Panc1 (cell line): ENCODE results near the gene C12orf75. TPM values are rescaled to one million over a fixed set of nuclear protein-coding genes. Genes with fewer than 3 reads are reported as not detected.

Experiments
- ATAC-seq: fragments of 200-7000 bp; cut with Tn5 transposase; 2 replicates; pipeline ENCODE4 v1.9.1; 2020; ENCODE audit warnings: mild to moderate bottlenecking, moderate library complexity
- BruUV-seq: library from RNA; stranded (reverse); fragments of 400-500 nt; replicated peaks from 2 replicates; lab custom pipeline; 2021; lab: Mats Ljungman, UMichigan
- CTCF ChIA-PET: fragments of 300-600 bp; sonication (Branson Sonifier 250); formaldehyde crosslinking; loops from one replicate; lab custom pipeline; 2022; ENCODE audit warnings: antibody characterized with exemption; lab: Charles Lee
- POLR2A ChIA-PET: fragments of 300-600 bp; sonication (Branson Sonifier 250); formaldehyde crosslinking; loops from one replicate; lab custom pipeline; 2022; ENCODE audit warnings: antibody characterized with exemption; lab: Charles Lee
- DNase-seq: peaks from one replicate; pipeline ENCODE4 v3.0.0-alpha.2; 2010; ENCODE audit warnings: low read depth, low spot score
- H3K27ac ChIP-seq: 2 replicates; pipeline ENCODE4 v1.5.1; 2011; ENCODE audit warnings: mild to moderate bottlenecking, low read length, inconsistent platforms
- H3K27me3 ChIP-seq: fragments of 200-500 bp; sonication (Bioruptor generic); 2 replicates; pipeline ENCODE4 v1.6.0; 2014; ENCODE audit warnings: low read length, inconsistent platforms; ENCODE audit not compliant: control insufficient read depth, insufficient read depth
- H3K36me3 ChIP-seq: fragments of 200-500 bp; sonication (Bioruptor generic); 2 replicates; pipeline ENCODE4 v1.5.1; 2014; ENCODE audit warnings: inconsistent platforms, mild to moderate bottlenecking, low read length, moderate library complexity; ENCODE audit not compliant: control insufficient read depth, insufficient read depth
- H3K4me1 ChIP-seq: 2 replicates; pipeline ENCODE4 v1.5.1; 2011; ENCODE audit warnings: inconsistent platforms, mild to moderate bottlenecking, low read length, moderate library complexity; ENCODE audit not compliant: control insufficient read depth, insufficient read depth
- H3K4me3 ChIP-seq, 2 experiments: 2 replicates each; pipeline ENCODE4 v1.5.1; 2011 to 2012; ENCODE audit warnings: low read depth in 2 of 2, low read length in 2 of 2, mild to moderate bottlenecking in 2 of 2, inconsistent platforms in 1 of 2, moderate library complexity in 1 of 2
- H3K9me3 ChIP-seq: fragments of 200-500 bp; sonication (Bioruptor generic); 2 replicates; pipeline ENCODE4 v1.5.1; 2014; ENCODE audit warnings: low read depth, mild to moderate bottlenecking, inconsistent platforms, low read length, moderate library complexity; ENCODE audit not compliant: control insufficient read depth, insufficient read depth
- POLR2AphosphoS5 ChIP-seq: IDR thresholded peaks from 2 replicates; pipeline ENCODE4 v1.6.1; 2012; ENCODE audit warnings: mild to moderate bottlenecking, low read depth, low read length, moderate library complexity
- SIN3A ChIP-seq: IDR thresholded peaks from 2 replicates; pipeline ENCODE4 v1.6.1; 2012; ENCODE audit warnings: low read depth, mild to moderate bottlenecking, low read length, moderate library complexity, borderline replicate concordance; ENCODE audit not compliant: insufficient read depth
- TCF7L2 ChIP-seq: IDR thresholded peaks from 2 replicates; pipeline ENCODE4 v1.6.1; 2011; ENCODE audit warnings: mild to moderate bottlenecking, low read depth, low read length, inconsistent platforms
- in situ Hi-C: cut with HindIII; loops from 2 replicates; pipeline ENCODE4 v1.10.0; 2016; ENCODE audit warnings: low sequenced_read_pairs, low pct_unique_long_range_greater_than_20kb
- intact Hi-C: fragments of 100-400 bp; cut with micrococcal nuclease; formaldehyde crosslinking; loops from one replicate; pipeline ENCODE4 v1.10.0; 2022; ENCODE audit not compliant: unreplicated experiment
- total RNA-seq: library from RNA; stranded (reverse); gene quantifications from one replicate; pipeline ENCODE4 v1.2.1, GENCODE V29; 2021; ENCODE audit not compliant: unreplicated experiment
- TF ChIP-seq, protein P1 (sequence below): fragments of 450-650 bp; IDR thresholded peaks from 2 replicates; pipeline ENCODE4 v1.5.1; 2017; ENCODE audit warnings: mild to moderate bottlenecking
- TF ChIP-seq, protein P2 (sequence below), 2 experiments: IDR thresholded peaks; 2 replicates each; pipeline ENCODE4 v1.6.1; 2011 to 2012; ENCODE audit warnings: low read depth in 2 of 2, control low read depth in 1 of 2, low read length in 1 of 2, mild to moderate bottlenecking in 1 of 2, moderate library complexity in 1 of 2; ENCODE audit not compliant: insufficient read depth in 1 of 2

The C12orf75 gene
- total RNA-seq, 1 experiment from 2014 or later = 132 TPM

DNA sequence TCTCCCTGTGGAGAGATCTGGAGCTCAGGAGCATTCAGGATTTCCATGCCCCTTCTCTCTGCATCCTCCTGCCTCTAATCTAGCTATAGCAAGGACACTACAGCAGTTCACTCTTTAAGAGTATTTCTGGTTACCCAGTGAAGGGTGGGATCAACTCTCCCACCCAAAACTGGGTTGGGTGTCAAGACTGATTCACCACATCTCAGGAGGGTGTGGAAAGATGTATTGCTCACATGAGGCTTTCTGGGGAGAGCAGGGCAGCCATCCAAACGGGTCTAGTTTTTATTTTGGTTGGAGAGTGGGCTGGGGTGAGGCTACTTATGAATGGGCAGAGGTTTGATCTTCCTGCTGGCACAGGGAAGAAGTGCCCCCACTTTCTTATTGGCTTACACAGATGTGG is 18.6 kb downstream of the C12orf75 start:
- H3K36me3 ChIP-seq = no peaks in the 10 kb centered on the region
- H3K9me3 ChIP-seq = no peaks in the 10 kb centered on the region
- H3K27me3 ChIP-seq = no peaks in the 10 kb centered on the region
- DNase-seq (no peak), ATAC-seq (no peak)
- H3K4me1 ChIP-seq = peaks cover 10% of the 10 kb centered on the region
- TF ChIP-seq TCF7L2 (no peak), SIN3A (no peak), POLR2AphosphoS5 (no peak)
- TF ChIP-seq, protein P1, sequence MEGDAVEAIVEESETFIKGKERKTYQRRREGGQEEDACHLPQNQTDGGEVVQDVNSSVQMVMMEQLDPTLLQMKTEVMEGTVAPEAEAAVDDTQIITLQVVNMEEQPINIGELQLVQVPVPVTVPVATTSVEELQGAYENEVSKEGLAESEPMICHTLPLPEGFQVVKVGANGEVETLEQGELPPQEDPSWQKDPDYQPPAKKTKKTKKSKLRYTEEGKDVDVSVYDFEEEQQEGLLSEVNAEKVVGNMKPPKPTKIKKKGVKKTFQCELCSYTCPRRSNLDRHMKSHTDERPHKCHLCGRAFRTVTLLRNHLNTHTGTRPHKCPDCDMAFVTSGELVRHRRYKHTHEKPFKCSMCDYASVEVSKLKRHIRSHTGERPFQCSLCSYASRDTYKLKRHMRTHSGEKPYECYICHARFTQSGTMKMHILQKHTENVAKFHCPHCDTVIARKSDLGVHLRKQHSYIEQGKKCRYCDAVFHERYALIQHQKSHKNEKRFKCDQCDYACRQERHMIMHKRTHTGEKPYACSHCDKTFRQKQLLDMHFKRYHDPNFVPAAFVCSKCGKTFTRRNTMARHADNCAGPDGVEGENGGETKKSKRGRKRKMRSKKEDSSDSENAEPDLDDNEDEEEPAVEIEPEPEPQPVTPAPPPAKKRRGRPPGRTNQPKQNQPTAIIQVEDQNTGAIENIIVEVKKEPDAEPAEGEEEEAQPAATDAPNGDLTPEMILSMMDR = no peak
- TF ChIP-seq, protein P2, sequence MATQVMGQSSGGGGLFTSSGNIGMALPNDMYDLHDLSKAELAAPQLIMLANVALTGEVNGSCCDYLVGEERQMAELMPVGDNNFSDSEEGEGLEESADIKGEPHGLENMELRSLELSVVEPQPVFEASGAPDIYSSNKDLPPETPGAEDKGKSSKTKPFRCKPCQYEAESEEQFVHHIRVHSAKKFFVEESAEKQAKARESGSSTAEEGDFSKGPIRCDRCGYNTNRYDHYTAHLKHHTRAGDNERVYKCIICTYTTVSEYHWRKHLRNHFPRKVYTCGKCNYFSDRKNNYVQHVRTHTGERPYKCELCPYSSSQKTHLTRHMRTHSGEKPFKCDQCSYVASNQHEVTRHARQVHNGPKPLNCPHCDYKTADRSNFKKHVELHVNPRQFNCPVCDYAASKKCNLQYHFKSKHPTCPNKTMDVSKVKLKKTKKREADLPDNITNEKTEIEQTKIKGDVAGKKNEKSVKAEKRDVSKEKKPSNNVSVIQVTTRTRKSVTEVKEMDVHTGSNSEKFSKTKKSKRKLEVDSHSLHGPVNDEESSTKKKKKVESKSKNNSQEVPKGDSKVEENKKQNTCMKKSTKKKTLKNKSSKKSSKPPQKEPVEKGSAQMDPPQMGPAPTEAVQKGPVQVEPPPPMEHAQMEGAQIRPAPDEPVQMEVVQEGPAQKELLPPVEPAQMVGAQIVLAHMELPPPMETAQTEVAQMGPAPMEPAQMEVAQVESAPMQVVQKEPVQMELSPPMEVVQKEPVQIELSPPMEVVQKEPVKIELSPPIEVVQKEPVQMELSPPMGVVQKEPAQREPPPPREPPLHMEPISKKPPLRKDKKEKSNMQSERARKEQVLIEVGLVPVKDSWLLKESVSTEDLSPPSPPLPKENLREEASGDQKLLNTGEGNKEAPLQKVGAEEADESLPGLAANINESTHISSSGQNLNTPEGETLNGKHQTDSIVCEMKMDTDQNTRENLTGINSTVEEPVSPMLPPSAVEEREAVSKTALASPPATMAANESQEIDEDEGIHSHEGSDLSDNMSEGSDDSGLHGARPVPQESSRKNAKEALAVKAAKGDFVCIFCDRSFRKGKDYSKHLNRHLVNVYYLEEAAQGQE (IDR thresholded peaks at IDR 0.05; ENCODE audit: insufficient read depth in 1 of 2, low read depth in 2 of 2, low read length in 1 of 2) = no peak
- in situ Hi-C loops = no loop called here
- POLR2A ChIA-PET = no interaction called here
- H3K27ac ChIP-seq = no peak overlapping the region
- no peak overlapping the region for H3K4me3 ChIP-seq
- intact Hi-C loops = no loop called here
- BruUV-seq = no TSS peak
- CTCF ChIA-PET = no interaction called here

DNA sequence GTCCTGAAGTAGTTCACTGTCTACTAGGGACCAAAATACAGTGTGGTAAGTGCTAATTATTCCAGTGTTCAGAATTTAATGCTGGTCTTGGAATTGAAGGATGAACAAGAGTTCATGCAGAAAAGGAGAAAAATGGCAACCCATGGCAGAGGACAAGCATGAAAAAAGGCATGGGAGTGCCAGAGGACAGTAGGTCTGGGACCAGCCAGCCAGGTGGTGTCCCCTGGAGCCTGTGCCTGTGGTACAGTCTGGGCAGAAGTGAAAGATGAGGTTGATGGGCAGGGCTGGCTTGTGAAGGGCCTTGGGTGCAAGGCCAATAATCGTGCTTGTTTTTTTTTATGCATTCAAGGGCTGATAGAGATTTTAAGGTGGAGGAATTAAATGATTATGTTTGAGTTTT is 21.0 kb downstream of the C12orf75 start:
- no peaks in the 10 kb centered on the region for H3K36me3 ChIP-seq
- no peak overlapping the region for H3K27ac ChIP-seq
- no peak for TF ChIP-seq SIN3A
- TF ChIP-seq, protein P2 (IDR thresholded peaks at IDR 0.05; ENCODE audit: insufficient read depth in 1 of 2, low read depth in 2 of 2, low read length in 1 of 2) = no peak
- no peak for TF ChIP-seq TCF7L2
- no peak for TF ChIP-seq POLR2AphosphoS5
- TF ChIP-seq, protein P1 = no peak
- H3K4me1 ChIP-seq = peaks cover 12% of the 10 kb centered on the region
- H3K9me3 ChIP-seq = no peaks in the 10 kb centered on the region
- intact Hi-C loops (loop anchor here (10.0 kb wide), 1 partner anchor 217 kb away; no protein-coding TSS in a partner anchor), in situ Hi-C loops (no loop called here)
- ATAC-seq (no peak), DNase-seq (no peak)
- H3K27me3 ChIP-seq = no peaks in the 10 kb centered on the region
- CTCF ChIA-PET = no interaction called here
- TSS peak; percentile 43 for BruUV-seq
- H3K4me3 ChIP-seq = no peak overlapping the region
- POLR2A ChIA-PET = no interaction called here
